Naive thymus-derived CD4-positive, alpha-beta T cell (primary cell): Measurements from ENCODE around the gene C14orf180. TPM values are rescaled to one million over a fixed set of nuclear protein-coding genes. Genes with fewer than 3 reads are reported as not detected.
A peak's percentile ranks its signal among the peaks of the same experiment; 100 is the strongest.

ENCODE experiments used
- ATAC-seq: fragments of 150-1000 bp; cut with Tn5 transposase; 2 replicates; pipeline ENCODE4 v1.10.0; 2021; ENCODE audit warnings: mild to moderate bottlenecking, moderate library complexity
- CTCF ChIA-PET: fragments of 350-600 bp; sonication (Branson Sonifier 250); formaldehyde crosslinking; loops from one replicate; lab custom pipeline; 2021; ENCODE audit warnings: antibody characterized with exemption; lab: Charles Lee
- POLR2A ChIA-PET: fragments of 350-600 bp; sonication (Branson Sonifier 250); formaldehyde crosslinking; loops from one replicate; lab custom pipeline; 2021; ENCODE audit warnings: antibody characterized with exemption, inconsistent platforms; lab: Charles Lee
- DNase-seq, 9 donors: peaks; one replicate each; pipeline versions ENCODE4 v3.0.0 to v3.0.0-alpha.2; 2020 to 2022; ENCODE audit warnings: mixed read lengths in 1 of 9
- H3K27ac ChIP-seq: one replicate; pipeline ENCODE4 v1.7.0; 2013; ENCODE audit warnings: mild to moderate bottlenecking, low read depth, low read length, moderate library complexity
- H3K27me3 ChIP-seq, 2 donors: one replicate each; pipeline ENCODE4 v1.7.0; 2013; ENCODE audit warnings: low read length in 2 of 2, mild to moderate bottlenecking in 2 of 2, moderate library complexity in 2 of 2; ENCODE audit not compliant: control insufficient read depth in 2 of 2, insufficient read depth in 2 of 2
- H3K36me3 ChIP-seq, 3 experiments: 1 replicate in 2 of 3; 2 replicates in 1 of 3; pipeline ENCODE4 v1.7.0; 2013; ENCODE audit warnings: low read length in 3 of 3, mild to moderate bottlenecking in 3 of 3, moderate library complexity in 1 of 3; ENCODE audit not compliant: insufficient read depth in 3 of 3, control insufficient read depth in 2 of 3
- H3K4me1 ChIP-seq, 2 donors: one replicate each; pipeline ENCODE4 v1.7.0; 2013; ENCODE audit warnings: low read length in 2 of 2, mild to moderate bottlenecking in 2 of 2, moderate library complexity in 1 of 2; ENCODE audit not compliant: control insufficient read depth in 2 of 2, insufficient read depth in 2 of 2
- H3K4me3 ChIP-seq: 2 replicates; pipeline ENCODE4 v1.7.0; 2013; ENCODE audit warnings: mild to moderate bottlenecking, low read length
- H3K9me3 ChIP-seq, 3 experiments: 1 replicate in 2 of 3; 2 replicates in 1 of 3; pipeline ENCODE4 v1.7.0; 2013; ENCODE audit warnings: low read length in 3 of 3; ENCODE audit not compliant: control insufficient read depth in 2 of 3
- H3K27ac Mint-ChIP-seq, 9 donors: one replicate each; pipeline ENCODE4 v1.8.0; 2020 to 2022; ENCODE audit warnings: mixed read lengths in 9 of 9, mild to moderate bottlenecking in 8 of 9, moderate library complexity in 5 of 9, inconsistent platforms in 2 of 9
- H3K27me3 Mint-ChIP-seq, 5 donors: one replicate each; pipeline ENCODE4 v1.8.0; 2021 to 2022; ENCODE audit warnings: mixed read lengths in 5 of 5, mild to moderate bottlenecking in 1 of 5
- H3K36me3 Mint-ChIP-seq, 5 donors: one replicate each; pipeline ENCODE4 v1.8.0; 2020 to 2022; ENCODE audit warnings: mixed read lengths in 5 of 5, mild to moderate bottlenecking in 3 of 5, inconsistent platforms in 1 of 5
- H3K4me1 Mint-ChIP-seq, 7 donors: one replicate each; pipeline ENCODE4 v1.8.0; 2020 to 2022; ENCODE audit warnings: mixed read lengths in 7 of 7, mild to moderate bottlenecking in 3 of 7, inconsistent platforms in 1 of 7
- H3K4me3 Mint-ChIP-seq, 10 donors: one replicate each; pipeline ENCODE4 v1.8.0; 2020 to 2022; ENCODE audit warnings: mild to moderate bottlenecking in 10 of 10, mixed read lengths in 10 of 10, moderate library complexity in 6 of 10, inconsistent platforms in 2 of 10
- H3K9me3 Mint-ChIP-seq, 11 donors: one replicate each; pipeline ENCODE4 v1.8.0; 2020 to 2022; ENCODE audit warnings: mixed read lengths in 11 of 11, mild to moderate bottlenecking in 4 of 11, inconsistent platforms in 1 of 11, moderate library complexity in 1 of 11
- intact Hi-C, 2 donors: fragments of 100-400 bp; cut with micrococcal nuclease; formaldehyde crosslinking; loops; one replicate each; pipeline ENCODE4 v1.15.1; 2023
- polyA plus RNA-seq, 2 donors: library from polyadenylated mRNA; unstranded; fragments of 300-500 nt; fragmentation: Illumina TruSeq; gene quantifications; one replicate each; pipeline ENCODE4 v1.2.3, GENCODE V29; 2021
- total RNA-seq, 6 experiments: library from RNA in 5 of 6; stranded (reverse) in 5 of 6; gene quantifications; 1 replicate in 5 of 6; 2 replicates in 1 of 6; pipeline ENCODE4 v1.2.3 and lab custom pipeline; 2021 to 2026

C14orf180 gene
- total and polyA plus RNA-seq, 7 experiments from 2014 or later: not detected

- no peak for ATAC-seq
- Histone ChIP-seq H3K4me3 (no peak overlapping the region), H3K36me3 (no peaks in the 10 kb centered on the region), H3K27ac (no peak overlapping the region), H3K9me3 (peaks cover 0 to 6% (median 0%) of the 10 kb centered on the region in 3 experiments), H3K4me1 (no peaks in the 10 kb centered on the region), H3K27me3 (no peaks in the 10 kb centered on the region)
- peak overlapping the region in 1 of 10 donors; percentile 26 for H3K4me3 Mint-ChIP-seq
- H3K36me3 Mint-ChIP-seq: no peaks in the 10 kb centered on the region
- DNase-seq: no peak
- H3K4me1 Mint-ChIP-seq: peaks cover 0 to 5% (median 3%) of the 10 kb centered on the region in 7 donors
- no peak overlapping the region for H3K27ac Mint-ChIP-seq
- ChIA-PET CTCF (no interaction called here), POLR2A (no interaction called here)
- intact Hi-C loops: no loop called here
- peaks cover 4 to 18% (median 6%) of the 10 kb centered on the region in 5 donors for H3K27me3 Mint-ChIP-seq
- peaks cover 2 to 20% (median 6%) of the 10 kb centered on the region in 11 donors for H3K9me3 Mint-ChIP-seq
These were observed 42.0 kb upstream of the C14orf180 start for GRCh38 chr14:104537613-104537988.

DNA sequence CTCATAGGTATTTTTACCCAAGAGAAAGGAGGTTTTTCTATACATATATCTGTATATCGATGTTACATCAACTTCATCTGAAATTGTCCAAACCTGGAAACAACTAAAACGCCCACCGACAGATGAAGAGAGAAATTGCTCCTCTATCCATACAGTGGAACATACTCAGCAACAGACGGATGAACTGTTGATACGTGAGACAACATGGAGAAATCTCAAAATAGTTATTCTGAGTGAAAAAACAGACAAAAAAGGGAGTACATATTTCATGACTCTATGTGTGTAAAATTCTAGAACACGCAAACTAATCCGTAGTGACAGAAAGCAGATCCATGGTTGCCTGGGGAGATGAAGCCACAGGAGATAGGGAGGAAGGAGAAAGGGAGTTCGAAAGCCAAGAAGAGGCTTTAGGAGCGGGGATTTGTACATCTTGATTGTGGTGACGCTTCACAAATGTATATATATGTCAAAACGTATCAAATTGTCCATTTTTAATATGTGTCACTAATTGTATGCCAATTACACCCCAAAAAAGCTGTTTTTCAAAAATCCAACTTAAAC, 37.6 kb upstream of the C14orf180 start:
- H3K4me1 Mint-ChIP-seq: peaks cover 0 to 5% (median 3%) of the 10 kb centered on the region in 7 donors
- peaks cover 0 to 5% (median 0%) of the 10 kb centered on the region in 11 donors for H3K9me3 Mint-ChIP-seq
- no peak overlapping the region for H3K27ac Mint-ChIP-seq
- no peak overlapping the region for H3K4me3 ChIP-seq
- H3K36me3 Mint-ChIP-seq: no peaks in the 10 kb centered on the region
- H3K4me1 ChIP-seq: no peaks in the 10 kb centered on the region
- intact Hi-C loops: no loop called here
- ChIA-PET CTCF (no interaction called here), POLR2A (no interaction called here)
- no peak overlapping the region for H3K4me3 Mint-ChIP-seq
- peaks cover 6 to 20% (median 11%) of the 10 kb centered on the region in 5 donors for H3K27me3 Mint-ChIP-seq
- no peak overlapping the region for H3K27ac ChIP-seq
- no peaks in the 10 kb centered on the region for H3K36me3 ChIP-seq
- H3K9me3 ChIP-seq: no peaks in the 10 kb centered on the region
- H3K27me3 ChIP-seq: no peaks in the 10 kb centered on the region
- DNase-seq (no peak), ATAC-seq (no peak)

- Mint-ChIP-seq H3K27me3 (peaks cover 6 to 29% (median 11%) of the 10 kb centered on the region in 5 donors), H3K9me3 (peaks cover 0 to 1% (median 0%) of the 10 kb centered on the region in 11 donors), H3K27ac (no peak overlapping the region), H3K36me3 (no peaks in the 10 kb centered on the region), H3K4me1 (no peaks in the 10 kb centered on the region), H3K4me3 (no peak overlapping the region)
- H3K36me3 ChIP-seq: no peaks in the 10 kb centered on the region
- ChIA-PET POLR2A (no interaction called here), CTCF (no interaction called here)
- no peak for ATAC-seq
- DNase-seq: no peak
- no peak overlapping the region for H3K27ac ChIP-seq
- H3K4me3 ChIP-seq: no peak overlapping the region
- no peaks in the 10 kb centered on the region for H3K4me1 ChIP-seq
- H3K9me3 ChIP-seq: no peaks in the 10 kb centered on the region
- no peaks in the 10 kb centered on the region for H3K27me3 ChIP-seq
- intact Hi-C loops: no loop called here
These were observed 36.4 kb upstream of the C14orf180 start for GRCh38 chr14:104542871-104543830.

DNA sequence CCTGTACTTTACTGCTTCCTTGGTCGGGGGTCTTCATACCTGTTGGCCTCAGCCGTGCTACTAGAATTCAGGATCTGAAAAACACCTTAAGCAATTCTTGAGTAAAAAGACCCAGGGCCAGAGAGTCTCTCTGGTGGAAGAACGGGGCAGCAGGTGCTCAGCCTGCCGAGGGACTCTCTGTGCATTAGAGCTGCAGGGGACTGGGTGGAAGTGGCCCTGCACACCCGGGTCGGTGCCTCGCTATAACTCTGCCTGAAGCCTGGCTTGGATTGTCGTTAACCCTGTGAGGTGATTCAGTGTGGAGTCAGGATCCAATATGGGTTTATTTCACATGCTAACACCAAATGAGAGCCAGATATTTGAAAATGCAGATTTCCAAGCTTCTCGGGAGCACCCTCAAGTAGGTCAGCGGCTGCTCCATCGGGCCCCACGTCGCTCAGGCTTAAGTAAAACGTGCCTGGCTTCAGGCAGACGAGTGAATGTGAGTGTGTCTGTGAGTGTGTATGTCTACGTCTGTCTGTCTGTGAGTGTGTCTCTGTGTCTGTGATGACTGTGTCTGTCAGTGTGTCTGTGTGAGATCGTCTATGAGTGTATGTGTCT, 35.1 kb upstream of the C14orf180 start:
- H3K9me3 Mint-ChIP-seq: peaks cover 0 to 1% (median 0%) of the 10 kb centered on the region in 11 donors
- H3K27ac ChIP-seq: no peak overlapping the region
- intact Hi-C loops: no loop called here
- ATAC-seq (no peak), DNase-seq (no peak)
- CTCF ChIA-PET: no interaction called here
- H3K4me1 Mint-ChIP-seq: no peaks in the 10 kb centered on the region
- no peaks in the 10 kb centered on the region for H3K4me1 ChIP-seq
- no peaks in the 10 kb centered on the region for H3K27me3 ChIP-seq
- H3K36me3 ChIP-seq: no peaks in the 10 kb centered on the region
- H3K9me3 ChIP-seq: no peaks in the 10 kb centered on the region
- H3K27me3 Mint-ChIP-seq: peaks cover 6 to 35% (median 11%) of the 10 kb centered on the region in 5 donors
- H3K36me3 Mint-ChIP-seq: no peaks in the 10 kb centered on the region
- no peak overlapping the region for H3K27ac Mint-ChIP-seq
- POLR2A ChIA-PET: no interaction called here
- H3K4me3 ChIP-seq: no peak overlapping the region
- H3K4me3 Mint-ChIP-seq: no peak overlapping the region

GRCh38 chr14:104545151-104545941, 34.2 kb upstream of the C14orf180 start:
- POLR2A ChIA-PET: no interaction called here
- intact Hi-C loops: no loop called here
- no peak for DNase-seq
- no peaks in the 10 kb centered on the region for H3K4me1 ChIP-seq
- no peaks in the 10 kb centered on the region for H3K36me3 ChIP-seq
- CTCF ChIA-PET: no interaction called here
- peaks cover 0 to 4% (median 0%) of the 10 kb centered on the region in 5 donors for H3K36me3 Mint-ChIP-seq
- no peak for ATAC-seq
- H3K27me3 Mint-ChIP-seq: peaks cover 4 to 42% (median 17%) of the 10 kb centered on the region in 5 donors
- no peak overlapping the region for H3K4me3 ChIP-seq
- H3K27me3 ChIP-seq: no peaks in the 10 kb centered on the region
- no peak overlapping the region for H3K27ac ChIP-seq
- no peaks in the 10 kb centered on the region for H3K4me1 Mint-ChIP-seq
- H3K9me3 Mint-ChIP-seq: peaks cover 0 to 3% (median 0%) of the 10 kb centered on the region in 11 donors
- no peak overlapping the region for H3K4me3 Mint-ChIP-seq
- no peak overlapping the region for H3K27ac Mint-ChIP-seq
- no peaks in the 10 kb centered on the region for H3K9me3 ChIP-seq

- CTCF ChIA-PET: no interaction called here
- H3K4me3 ChIP-seq: no peak overlapping the region
- Mint-ChIP-seq H3K27ac (no peak overlapping the region), H3K9me3 (peaks cover 0 to 3% (median 0%) of the 10 kb centered on the region in 11 donors), H3K36me3 (peaks cover 0 to 4% (median 0%) of the 10 kb centered on the region in 5 donors), H3K27me3 (peaks cover 2 to 43% (median 17%) of the 10 kb centered on the region in 5 donors), H3K4me1 (no peaks in the 10 kb centered on the region), H3K4me3 (no peak overlapping the region)
- H3K4me1 ChIP-seq: no peaks in the 10 kb centered on the region
- H3K27me3 ChIP-seq: no peaks in the 10 kb centered on the region
- intact Hi-C loops: no loop called here
- no peak overlapping the region for H3K27ac ChIP-seq
- DNase-seq: no peak
- H3K9me3 ChIP-seq: no peaks in the 10 kb centered on the region
- no peaks in the 10 kb centered on the region for H3K36me3 ChIP-seq
- ATAC-seq: no peak
- POLR2A ChIA-PET: no interaction called here
These were observed 33.5 kb upstream of the C14orf180 start for GRCh38 chr14:104545942-104546501.
